Fibroblast of gingiva (primary cell): Measurements from ENCODE around the gene FBRS.
"Not testable (repeated sequence)": the region's sequence is repeated elsewhere in the genome, so short reads cannot be mapped to it uniquely, and the experiment has no call there.

Experiments
- DNase-seq: peaks from one replicate; pipeline ENCODE4 v3.0.0-alpha.2; 2011; ENCODE audit warnings: low read depth

FBRS gene

DNA sequence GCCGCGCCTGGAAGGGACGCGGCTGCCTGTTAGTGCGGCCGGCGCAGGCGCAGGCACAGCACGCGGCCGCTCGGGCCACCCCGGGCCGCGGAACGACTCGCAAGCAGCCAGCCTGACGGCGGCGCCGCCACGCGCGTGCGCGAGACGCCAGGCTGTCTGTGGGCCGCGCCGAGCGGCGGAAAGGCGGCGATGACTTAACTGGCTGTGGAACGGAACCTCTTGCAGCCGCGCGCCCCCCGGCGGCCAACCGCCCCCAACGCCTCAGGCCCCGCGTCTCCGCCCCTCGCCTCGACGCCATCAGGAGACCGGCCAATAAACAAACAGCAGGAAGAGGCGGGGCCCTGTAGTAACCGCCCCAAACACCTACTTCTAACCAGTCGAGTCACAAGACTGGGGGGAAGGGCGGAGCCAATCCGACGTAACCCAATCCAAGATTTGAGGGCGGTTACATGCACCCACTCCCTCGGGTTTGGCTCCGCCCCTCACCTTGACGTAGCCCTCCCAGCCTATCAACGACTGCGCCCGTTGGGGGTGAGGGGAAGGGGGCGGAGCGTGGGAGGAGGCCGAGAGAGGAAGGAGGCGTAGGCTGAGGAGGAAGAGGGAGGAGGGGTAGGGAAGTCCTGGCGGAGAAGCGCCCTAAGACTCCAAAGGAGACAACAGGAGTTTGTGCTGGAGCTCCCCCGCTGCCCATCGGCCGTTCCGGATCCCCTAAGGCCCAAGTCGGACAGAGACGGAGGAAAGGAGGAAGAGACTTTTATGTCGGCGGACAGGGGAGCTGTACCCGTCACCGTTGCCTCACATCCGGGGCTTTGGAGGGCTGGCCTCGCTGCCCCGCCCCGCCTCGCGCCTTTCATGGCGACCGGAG is at the start of gene FBRS:
Gene FBRS, plus strand, starts transcription at position 566 of the 865 bp plus-strand sequence. CDS start 1,088 bp downstream, outside the sequence.
- peak; percentile 100 for DNase-seq

GRCh38 chr16:30609002-30609925 is 49.0 kb upstream of the FBRS start:
- peak; percentile 34 for DNase-seq

GRCh38 chr16:30609926-30610839 is 48.0 kb upstream of the FBRS start, which contains the start of gene ZNF689:
TSS of gene ZNF689 (minus strand) at chr16:30610389. CDS start at chr16:30610041, 348 bp downstream.
- peak; percentile 95 for DNase-seq

- peak; percentile 10 for DNase-seq
Measured at GRCh38 chr16:30615358-30616091, 42.7 kb upstream of the FBRS start.

GRCh38 chr16:30619202-30619601 is 39.0 kb upstream of the FBRS start:
- peak; percentile 83 for DNase-seq

DNA sequence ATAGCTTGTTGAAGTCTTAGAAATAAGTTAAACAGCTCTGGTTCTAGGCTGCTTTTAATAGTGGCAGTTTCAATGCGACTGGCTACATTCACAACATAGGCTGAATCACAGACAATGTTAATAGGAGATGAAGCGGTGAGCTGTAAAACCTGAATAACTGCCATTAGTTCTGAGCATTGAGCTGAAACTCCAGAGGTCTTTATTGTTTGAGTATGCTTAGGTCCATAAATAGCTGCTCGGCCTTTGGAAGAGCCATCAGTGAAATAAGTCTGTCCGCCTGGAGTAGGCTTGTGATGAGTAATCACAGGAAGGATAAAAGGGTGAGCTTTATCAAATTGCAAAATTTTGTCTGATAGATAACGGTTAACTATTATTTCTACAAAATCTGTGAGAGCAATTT is 38.6 kb upstream of the FBRS start:
- DNase-seq = no peak

DNA sequence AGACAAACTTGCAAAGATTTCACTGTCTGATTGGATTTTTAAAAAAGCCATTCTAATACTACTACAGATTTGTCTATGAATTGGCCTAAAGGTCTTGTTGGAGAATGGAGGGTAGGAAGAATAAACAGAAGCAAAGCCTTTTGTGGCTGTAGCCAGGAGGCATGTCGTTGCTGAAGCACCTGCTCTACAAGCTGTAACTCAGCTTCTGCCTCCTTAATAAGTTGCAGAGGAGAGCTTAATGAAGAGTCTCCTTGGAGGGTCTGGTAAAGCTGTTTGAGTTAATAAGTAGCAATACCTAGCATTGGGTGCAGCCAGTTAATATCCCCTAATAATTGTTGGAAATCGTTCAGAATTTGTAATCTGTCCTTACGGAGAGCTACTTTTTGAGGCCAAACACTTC is 38.1 kb upstream of the FBRS start:
- DNase-seq = no peak

GRCh38 chr16:30621765-30622164 is 36.5 kb upstream of the FBRS start:
- peak; percentile 80 for DNase-seq

DNA sequence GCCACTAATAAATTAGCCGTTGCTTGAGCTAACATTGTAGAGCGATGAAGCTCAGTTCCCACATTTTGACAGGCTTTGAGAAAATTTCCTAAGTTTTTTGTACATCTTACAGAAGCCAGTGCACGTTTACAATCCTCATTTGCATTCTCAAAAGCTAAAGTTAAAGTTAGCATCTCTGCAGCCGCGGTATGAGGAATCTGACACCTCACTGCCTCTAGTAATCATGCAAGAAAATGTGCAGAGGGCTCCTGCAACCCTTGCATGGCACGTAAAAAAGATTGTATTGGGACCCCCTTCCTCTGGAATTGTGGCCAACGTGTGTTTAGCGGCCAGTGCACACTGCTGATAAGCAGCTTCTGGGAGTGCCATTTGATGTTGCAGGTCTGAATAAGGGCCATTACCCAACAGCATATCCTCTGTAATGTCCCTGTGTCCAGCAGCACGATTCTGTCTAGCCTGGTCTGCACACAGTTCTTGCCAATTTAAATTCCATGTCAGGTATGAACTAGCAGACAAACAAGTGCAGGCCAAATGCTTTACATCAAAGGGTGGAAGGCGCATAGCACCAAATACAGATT is 35.7 kb upstream of the FBRS start:
- no peak for DNase-seq

DNA sequence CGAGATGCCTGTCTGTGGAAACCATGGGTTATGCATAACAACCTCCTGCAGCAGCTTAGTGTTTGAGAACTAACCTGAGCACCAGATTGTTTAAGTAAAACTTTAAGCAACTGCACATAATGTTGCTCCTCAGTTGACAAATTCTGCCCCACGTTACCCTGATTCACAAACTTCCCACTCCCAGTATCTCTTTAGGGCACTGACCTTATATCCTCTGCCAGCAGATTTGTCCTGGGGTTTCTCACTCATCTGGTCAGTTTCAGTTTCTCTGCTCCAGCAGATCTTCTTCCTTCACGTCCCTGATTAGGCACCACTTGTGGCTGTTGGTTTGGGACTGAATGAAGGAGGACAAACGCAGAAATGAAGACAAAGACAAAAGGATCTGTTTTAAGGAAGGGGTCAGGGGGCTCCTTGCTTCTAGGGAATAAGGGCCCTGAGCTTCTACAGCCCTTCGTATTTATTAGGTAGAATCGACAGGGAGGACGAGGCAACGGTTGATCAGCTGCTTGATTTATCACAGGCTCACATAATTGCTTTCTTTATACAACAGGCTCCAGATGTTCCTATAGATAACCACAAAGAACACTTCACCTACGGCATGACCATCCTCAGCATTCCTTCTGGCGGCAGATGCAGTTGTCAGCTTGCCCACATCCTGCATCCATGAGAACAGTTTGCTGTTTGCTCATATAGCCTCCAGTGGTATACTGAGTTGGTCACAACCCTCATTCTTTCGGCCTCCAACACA is 34.5 kb upstream of the FBRS start:
- DNase-seq = no peak

DNA sequence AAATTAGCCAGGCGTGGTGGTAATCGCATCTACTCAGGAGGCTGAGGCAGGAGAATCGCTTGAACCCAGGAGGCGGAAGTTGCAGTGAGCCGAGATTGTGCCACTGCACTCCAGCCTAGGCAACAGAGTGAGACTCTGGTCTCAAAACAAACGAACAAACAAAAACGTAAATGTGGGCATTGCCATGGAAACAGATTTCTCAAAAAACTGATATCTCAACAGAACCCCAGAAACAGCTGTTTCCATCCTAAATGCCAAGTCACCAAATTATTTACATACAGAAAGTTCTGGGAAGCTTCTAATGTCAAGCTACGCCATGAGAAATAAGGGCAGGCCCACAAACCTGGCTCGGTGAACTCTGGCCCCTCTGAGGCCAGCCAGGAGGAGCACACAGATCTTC is 32.0 kb upstream of the FBRS start:
- no peak for DNase-seq

- peak; percentile 56 for DNase-seq
Measured at GRCh38 chr16:30628628-30629540, 29.3 kb upstream of the FBRS start.

- not testable (repeated sequence) for DNase-seq
Measured at GRCh38 chr16:30632454-30632853, 25.8 kb upstream of the FBRS start.

DNA sequence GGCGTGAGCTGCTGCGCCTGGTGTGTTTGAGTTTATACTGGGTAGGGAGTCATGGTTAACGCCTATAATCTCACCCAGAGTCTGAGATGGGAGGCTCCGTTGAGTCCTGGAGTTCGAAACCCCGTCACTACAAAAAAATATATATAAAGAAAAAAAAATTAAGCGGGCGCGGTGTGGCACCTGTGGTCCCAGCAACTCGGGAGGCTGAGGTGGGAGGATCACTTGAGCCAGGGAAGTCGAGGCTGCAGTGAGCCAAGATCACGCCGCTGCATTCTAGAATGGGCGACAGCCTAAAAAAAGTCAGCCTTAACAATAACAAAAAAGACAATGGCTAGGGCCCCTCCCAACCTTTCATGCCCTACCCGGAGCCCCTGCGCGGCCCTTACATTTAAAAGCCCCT is 24.7 kb upstream of the FBRS start:
- DNase-seq = no peak

DNA sequence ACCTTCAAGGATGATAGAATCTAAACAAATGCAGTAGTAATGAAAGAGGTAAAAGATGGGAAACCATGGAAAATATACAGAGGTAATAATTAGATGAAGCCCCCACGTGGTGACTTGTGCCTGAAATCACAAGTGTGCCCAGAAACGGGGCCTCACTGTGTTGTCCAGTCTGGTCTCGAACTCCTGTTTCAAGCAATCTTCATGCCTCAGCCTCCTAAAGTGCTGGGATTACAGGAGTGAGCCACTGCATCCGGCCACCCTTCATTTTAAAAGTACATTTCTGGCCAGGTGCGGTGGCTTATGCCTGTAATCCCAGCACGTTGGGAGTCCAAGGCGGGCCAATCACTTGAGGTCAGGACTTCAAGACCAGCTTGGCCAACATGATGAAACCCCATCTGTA is 21.6 kb upstream of the FBRS start:
- no peak for DNase-seq

- not testable (repeated sequence) for DNase-seq
Measured at GRCh38 chr16:30637139-30637538, 21.1 kb upstream of the FBRS start.

DNA sequence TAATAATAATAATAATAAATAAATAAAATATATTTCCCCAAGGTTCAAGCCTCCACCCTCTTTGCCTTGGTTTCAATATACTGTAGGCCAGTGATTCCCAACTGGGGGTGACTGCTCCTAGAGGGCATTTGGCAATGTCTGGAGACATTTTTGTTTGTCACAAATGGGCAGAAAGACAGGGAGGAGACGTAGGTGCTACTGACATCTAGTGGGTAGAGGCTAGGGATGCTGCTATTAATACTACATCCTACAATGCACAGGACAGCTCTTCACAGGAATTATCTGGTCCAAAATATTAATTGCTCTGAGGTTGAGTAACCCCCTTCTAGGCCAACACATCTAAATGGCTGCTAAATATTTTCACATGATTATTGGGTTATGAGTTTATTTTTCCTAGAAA is 20.3 kb upstream of the FBRS start:
- peak; percentile 49 for DNase-seq

DNA sequence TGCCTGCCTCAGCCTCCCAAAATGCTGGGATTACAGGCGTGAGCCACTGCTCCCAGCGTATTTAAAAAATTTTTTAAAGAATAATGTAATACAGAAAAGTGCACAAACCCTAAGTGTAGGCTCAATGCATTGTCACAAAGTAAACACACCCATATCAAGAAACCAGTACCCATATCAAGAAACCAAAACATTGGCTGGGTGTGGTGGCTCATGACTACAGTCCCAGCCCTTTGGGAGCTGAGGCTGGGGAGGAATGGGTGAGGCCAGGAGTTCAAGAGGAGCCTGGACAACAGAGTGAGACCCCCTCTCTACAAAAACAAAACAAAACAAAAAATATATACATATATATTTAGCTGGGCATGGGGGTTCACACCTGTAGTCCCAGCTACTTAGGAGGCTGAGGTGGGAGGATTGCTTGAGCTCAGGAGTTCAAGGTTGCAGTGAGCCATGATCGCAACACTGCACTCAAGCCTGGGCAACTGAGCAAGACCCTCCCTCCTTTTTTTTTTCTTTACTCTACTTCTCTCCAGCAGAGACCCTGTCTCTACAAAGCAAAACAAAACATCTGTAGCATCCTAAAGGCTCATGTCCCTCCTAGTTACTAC is 16.8 kb upstream of the FBRS start:
- DNase-seq = no peak
